ENCODE data around the gene RAP1GAP2.

RAP1GAP2 gene

GRCh38 chr17:2916461-2916860 is 120.2 kb downstream of the RAP1GAP2 start:
- DNase-seq (ENCODE audit: low read depth), result no peak
- TF ChIP-seq CTCF (IDR thresholded peaks at IDR 0.05; ENCODE audit: low read depth, low read length, missing control alignments), result no peak
- in situ Hi-C loops (cut with HindIII; ENCODE audit: low sequenced_read_pairs), result loop anchor here (5.0 kb wide), 1 partner anchor 64 kb away; no protein-coding TSS in a partner anchor

DNA sequence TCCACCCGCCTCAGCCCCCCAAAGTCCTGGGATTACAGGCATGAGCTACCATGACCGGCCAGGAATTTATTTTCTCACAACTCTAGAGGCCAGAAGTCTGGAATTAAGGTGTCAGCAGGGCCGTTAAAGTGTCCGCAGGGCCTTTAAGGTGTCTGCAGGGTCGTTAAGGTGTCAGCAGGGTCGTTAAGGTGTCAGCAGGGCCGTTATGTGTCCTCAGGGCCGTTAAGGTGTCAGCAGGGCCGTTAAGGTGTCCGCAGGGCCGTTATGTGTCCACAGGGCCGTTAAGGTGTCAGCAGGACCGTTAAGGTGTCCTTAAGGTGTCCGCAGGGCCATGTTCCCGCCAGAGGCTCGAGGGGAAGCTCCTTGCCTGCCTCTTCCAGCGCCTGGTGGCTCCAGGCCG is 125.2 kb downstream of the RAP1GAP2 start:
- in situ Hi-C loops (cut with HindIII; ENCODE audit: low sequenced_read_pairs), result no loop called here
- no peak for DNase-seq (ENCODE audit: low read depth)
- H3K4me3 ChIP-seq (ENCODE audit: low read depth, low read length), result no peak overlapping the region
- no peak for TF ChIP-seq CTCF (IDR thresholded peaks at IDR 0.05; ENCODE audit: low read depth, low read length, missing control alignments)

More at GRCh38 chr17:2916461-2916860, 120.2 kb downstream of the RAP1GAP2 start:
- H3K4me3 ChIP-seq (ENCODE audit: low read depth, low read length), result no peak overlapping the region

- no peak for DNase-seq (ENCODE audit: low read depth)
- no peak for TF ChIP-seq CTCF (IDR thresholded peaks at IDR 0.05; ENCODE audit: low read depth, low read length, missing control alignments)
- in situ Hi-C loops (cut with HindIII; ENCODE audit: low sequenced_read_pairs), result no loop called here
- no peak overlapping the region for H3K4me3 ChIP-seq (ENCODE audit: low read depth, low read length)
Observed at GRCh38 chr17:2924211-2924610, 128.0 kb downstream of the RAP1GAP2 start.

- no peak for DNase-seq (ENCODE audit: low read depth)
- in situ Hi-C loops (cut with HindIII; ENCODE audit: low sequenced_read_pairs), result no loop called here
- no peak for TF ChIP-seq CTCF (IDR thresholded peaks at IDR 0.05; ENCODE audit: low read depth, low read length, missing control alignments)
- no peak overlapping the region for H3K4me3 ChIP-seq (ENCODE audit: low read depth, low read length)
Observed at GRCh38 chr17:2925011-2925410, 128.8 kb downstream of the RAP1GAP2 start.

- no peak overlapping the region for H3K4me3 ChIP-seq (ENCODE audit: low read depth, low read length)
- DNase-seq (ENCODE audit: low read depth), result no peak
- no peak for TF ChIP-seq CTCF (IDR thresholded peaks at IDR 0.05; ENCODE audit: low read depth, low read length, missing control alignments)
- in situ Hi-C loops (cut with HindIII; ENCODE audit: low sequenced_read_pairs), result no loop called here
Observed at GRCh38 chr17:2926019-2926650, 129.9 kb downstream of the RAP1GAP2 start.

GRCh38 chr17:2928294-2928890 is 132.2 kb downstream of the RAP1GAP2 start:
- DNase-seq (ENCODE audit: low read depth), result no peak
- in situ Hi-C loops (cut with HindIII; ENCODE audit: low sequenced_read_pairs), result no loop called here
- TF ChIP-seq CTCF (IDR thresholded peaks at IDR 0.05; ENCODE audit: low read depth, low read length, missing control alignments), result no peak

More at GRCh38 chr17:2928294-2928890, 132.2 kb downstream of the RAP1GAP2 start:
- no peak overlapping the region for H3K4me3 ChIP-seq (ENCODE audit: low read depth, low read length)
